ENCODE measurements around the gene SETD2. TPM values are rescaled to one million over a fixed set of nuclear protein-coding genes. Genes with fewer than 3 reads are reported as not detected.

Gene SETD2
- total RNA-seq, 1 donor from 2014 or later, result 65.7 TPM

GRCh38 chr3:47016086-47016933 lies 147.6 kb downstream of the SETD2 start:
- no peak for DNase-seq
- TF ChIP-seq, protein P1, sequence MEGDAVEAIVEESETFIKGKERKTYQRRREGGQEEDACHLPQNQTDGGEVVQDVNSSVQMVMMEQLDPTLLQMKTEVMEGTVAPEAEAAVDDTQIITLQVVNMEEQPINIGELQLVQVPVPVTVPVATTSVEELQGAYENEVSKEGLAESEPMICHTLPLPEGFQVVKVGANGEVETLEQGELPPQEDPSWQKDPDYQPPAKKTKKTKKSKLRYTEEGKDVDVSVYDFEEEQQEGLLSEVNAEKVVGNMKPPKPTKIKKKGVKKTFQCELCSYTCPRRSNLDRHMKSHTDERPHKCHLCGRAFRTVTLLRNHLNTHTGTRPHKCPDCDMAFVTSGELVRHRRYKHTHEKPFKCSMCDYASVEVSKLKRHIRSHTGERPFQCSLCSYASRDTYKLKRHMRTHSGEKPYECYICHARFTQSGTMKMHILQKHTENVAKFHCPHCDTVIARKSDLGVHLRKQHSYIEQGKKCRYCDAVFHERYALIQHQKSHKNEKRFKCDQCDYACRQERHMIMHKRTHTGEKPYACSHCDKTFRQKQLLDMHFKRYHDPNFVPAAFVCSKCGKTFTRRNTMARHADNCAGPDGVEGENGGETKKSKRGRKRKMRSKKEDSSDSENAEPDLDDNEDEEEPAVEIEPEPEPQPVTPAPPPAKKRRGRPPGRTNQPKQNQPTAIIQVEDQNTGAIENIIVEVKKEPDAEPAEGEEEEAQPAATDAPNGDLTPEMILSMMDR (IDR thresholded peaks at IDR 0.05), result no peak
- Mint-ChIP-seq H3K4me3 (no peak overlapping the region), H3K36me3 (ENCODE audit: low read depth) (peaks cover 65% of the 10 kb centered on the region), H3K9me3 (no peaks in the 10 kb centered on the region), H3K27ac (peak overlapping the region; percentile 78), H3K27me3 (no peaks in the 10 kb centered on the region), H3K4me1 (peaks cover 38% of the 10 kb centered on the region)
- CTCF ChIA-PET, result interaction anchor here (1.0 kb wide), 1 partner anchor 93 kb away, joined by 3 read pairs; no protein-coding TSS in a partner anchor
- ATAC-seq (ENCODE audit: low read depth), result no peak
- intact Hi-C loops (cut with micrococcal nuclease), result loop anchor here (10.0 kb wide), 1 partner anchor 308 kb away; no protein-coding TSS in a partner anchor
- POLR2A ChIA-PET, result interaction anchor here (1.0 to 1.5 kb wide), 4 partner anchors 35 to 107 kb away, joined by 4 to 14 read pairs (median 6); partner anchors contain the start of genes CCDC12 and NBEAL2

- no peaks in the 10 kb centered on the region for H3K27me3 Mint-ChIP-seq
- peaks cover 56% of the 10 kb centered on the region for H3K36me3 Mint-ChIP-seq (ENCODE audit: low read depth)
- no peaks in the 10 kb centered on the region for H3K9me3 Mint-ChIP-seq
- no peak overlapping the region for H3K27ac Mint-ChIP-seq
- intact Hi-C loops (cut with micrococcal nuclease), result loop anchor here (10.0 kb wide), 1 partner anchor 310 kb away; no protein-coding TSS in a partner anchor
- CTCF ChIA-PET, result interaction anchor here (0.6 kb wide), 2 partner anchors 20 to 62 kb away, joined by 3 read pairs; no protein-coding TSS in a partner anchor
- no peak for DNase-seq
- H3K4me3 Mint-ChIP-seq, result no peak overlapping the region
- TF ChIP-seq, protein P1 (IDR thresholded peaks at IDR 0.05), result no peak
- no peak for ATAC-seq (ENCODE audit: low read depth)
- POLR2A ChIA-PET, result no interaction called here
- H3K4me1 Mint-ChIP-seq, result peaks cover 41% of the 10 kb centered on the region
These were observed 148.8 kb downstream of the SETD2 start for GRCh38 chr3:47015151-47015550.

GRCh38 chr3:47014036-47014435 lies 149.9 kb downstream of the SETD2 start:
- CTCF ChIA-PET, result no interaction called here

DNA sequence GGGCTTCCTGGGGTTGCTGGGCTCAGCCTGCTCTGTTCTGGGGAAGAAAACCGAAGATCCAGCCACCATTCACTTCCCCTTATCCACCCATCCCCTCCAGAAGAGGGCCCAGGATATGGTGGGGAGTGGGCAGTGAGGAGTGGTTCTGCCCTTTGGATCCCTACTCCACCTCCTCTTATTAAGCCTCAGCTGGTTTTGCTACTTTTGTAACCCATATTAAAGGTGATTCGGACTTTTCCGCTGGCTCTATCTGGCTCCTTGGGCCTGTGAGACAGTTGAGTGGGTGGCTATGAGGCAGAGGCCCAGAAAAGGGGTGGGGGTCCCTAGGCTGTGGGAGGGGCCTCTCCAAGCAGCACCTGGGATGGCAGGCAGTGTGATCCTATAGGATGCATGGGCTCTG lies 150.7 kb downstream of the SETD2 start:
- TF ChIP-seq, protein P1 (IDR thresholded peaks at IDR 0.05), result no peak
- CTCF ChIA-PET, result no interaction called here
- Mint-ChIP-seq H3K36me3 (ENCODE audit: low read depth) (peaks cover 40% of the 10 kb centered on the region), H3K27me3 (no peaks in the 10 kb centered on the region), H3K4me1 (peaks cover 35% of the 10 kb centered on the region), H3K27ac (no peak overlapping the region), H3K4me3 (no peak overlapping the region), H3K9me3 (no peaks in the 10 kb centered on the region)
- DNase-seq (no peak), ATAC-seq (ENCODE audit: low read depth) (no peak)
- POLR2A ChIA-PET, result no interaction called here
- intact Hi-C loops (cut with micrococcal nuclease), result loop anchor here (10.0 kb wide), 1 partner anchor 312 kb away; no protein-coding TSS in a partner anchor

More at GRCh38 chr3:47014036-47014435, 149.9 kb downstream of the SETD2 start:
- TF ChIP-seq, protein P1 (IDR thresholded peaks at IDR 0.05), result no peak
- H3K27me3 Mint-ChIP-seq, result no peaks in the 10 kb centered on the region
- intact Hi-C loops (cut with micrococcal nuclease), result loop anchor here (10.0 kb wide), 1 partner anchor 311 kb away; no protein-coding TSS in a partner anchor
- H3K9me3 Mint-ChIP-seq, result no peaks in the 10 kb centered on the region
- H3K27ac Mint-ChIP-seq, result no peak overlapping the region
- peaks cover 38% of the 10 kb centered on the region for H3K4me1 Mint-ChIP-seq
- peaks cover 46% of the 10 kb centered on the region for H3K36me3 Mint-ChIP-seq (ENCODE audit: low read depth)
- POLR2A ChIA-PET, result no interaction called here
- DNase-seq, result no peak
- ATAC-seq (ENCODE audit: low read depth), result no peak
- no peak overlapping the region for H3K4me3 Mint-ChIP-seq
